Smooth muscle cell (in vitro differentiated cells): ENCODE data around the gene RIPOR2. TPM values are rescaled to one million over a fixed set of nuclear protein-coding genes. Genes with fewer than 3 reads are reported as not detected.

Experiments used
- DNase-seq: peaks from one replicate; lab custom pipeline; 2025; ENCODE audit not compliant: unreplicated experiment; lab: John Stamatoyannopoulos, UW
- H2AFZ ChIP-seq: fragments of 200-600 bp; sonication (generic); 2 replicates; pipeline ENCODE4 v1.6.0; 2016; ENCODE audit warnings: antibody characterized with exemption, low read depth, mild to moderate bottlenecking
- H3F3A ChIP-seq: fragments of 200-600 bp; sonication (generic); 2 replicates; pipeline ENCODE4 v1.6.0; 2017; ENCODE audit warnings: antibody characterized with exemption, low read depth
- H3K27ac ChIP-seq: fragments of 200-600 bp; sonication (generic); 2 replicates; pipeline ENCODE4 v1.5.1; 2016; ENCODE audit warnings: low read depth, mild to moderate bottlenecking
- H3K27me3 ChIP-seq: fragments of 200-600 bp; sonication (generic); 2 replicates; pipeline ENCODE4 v1.6.1; 2016; ENCODE audit warnings: low read depth, mild to moderate bottlenecking
- H3K36me3 ChIP-seq: fragments of 200-600 bp; sonication (generic); 2 replicates; pipeline ENCODE4 v1.5.1; 2016; ENCODE audit warnings: low read depth
- H3K4me1 ChIP-seq: fragments of 200-600 bp; sonication (generic); 2 replicates; pipeline ENCODE4 v1.5.1; 2016; ENCODE audit warnings: low read depth
- H3K4me2 ChIP-seq: fragments of 200-600 bp; sonication (generic); 2 replicates; pipeline ENCODE4 v1.6.0; 2016; ENCODE audit warnings: mild to moderate bottlenecking
- H3K4me3 ChIP-seq: fragments of 200-600 bp; sonication (generic); 2 replicates; pipeline ENCODE4 v1.5.1; 2016; ENCODE audit warnings: mild to moderate bottlenecking
- H3K79me2 ChIP-seq: fragments of 200-600 bp; sonication (generic); 2 replicates; pipeline ENCODE4 v1.6.0; 2016; ENCODE audit warnings: low read depth, mild to moderate bottlenecking
- H3K9ac ChIP-seq: fragments of 200-600 bp; sonication (generic); 2 replicates; pipeline ENCODE4 v1.6.0; 2016; ENCODE audit warnings: low read depth
- H3K9me3 ChIP-seq: fragments of 200-600 bp; sonication (generic); replicated peaks from 2 replicates; pipeline ENCODE4 v1.5.1; 2016; ENCODE audit warnings: low read depth
- H4K20me1 ChIP-seq: fragments of 200-600 bp; sonication (generic); 2 replicates; pipeline ENCODE4 v1.6.0; 2016; ENCODE audit warnings: low read depth
- WGBS: methylation state at CpG from one replicate; pipeline ENCODE4 v1.1.7; 2016; ENCODE audit warnings: low lambda C conversion rate; 5-methylcytosine and 5-hydroxymethylcytosine counted together
- polyA plus RNA-seq: library from polyadenylated mRNA; unstranded; fragments of >200 nt; fragmentation: Nextera tagmentation; extraction: Ambion mirVana; gene quantifications from 2 replicates; pipeline ENCODE4 v1.2.1, GENCODE V29; 2016
- total RNA-seq: library from RNA; depleted of rRNA; stranded (reverse); fragments of >200 nt; gene quantifications from 2 replicates; pipeline ENCODE4 v1.2.3, GENCODE V29; 2014
- TF ChIP-seq, protein P1 (sequence below): fragments of 200-600 bp; sonication (generic); IDR thresholded peaks from 2 replicates; pipeline ENCODE4 v1.5.1; 2017; ENCODE audit warnings: borderline replicate concordance, mild to moderate bottlenecking, antibody characterized with exemption; ENCODE audit not compliant: insufficient read depth, poor library complexity, severe bottlenecking

RIPOR2 gene
- total and polyA plus RNA-seq, 2 experiments from 2014 or later, result 2.3 to 5.6 TPM

GRCh38 chr6:24969343-24969860, 33.6 kb upstream of the RIPOR2 start:
- no peak overlapping the region for H3K9ac ChIP-seq
- no peaks in the 10 kb centered on the region for H3K4me1 ChIP-seq
- TF ChIP-seq, protein P1, sequence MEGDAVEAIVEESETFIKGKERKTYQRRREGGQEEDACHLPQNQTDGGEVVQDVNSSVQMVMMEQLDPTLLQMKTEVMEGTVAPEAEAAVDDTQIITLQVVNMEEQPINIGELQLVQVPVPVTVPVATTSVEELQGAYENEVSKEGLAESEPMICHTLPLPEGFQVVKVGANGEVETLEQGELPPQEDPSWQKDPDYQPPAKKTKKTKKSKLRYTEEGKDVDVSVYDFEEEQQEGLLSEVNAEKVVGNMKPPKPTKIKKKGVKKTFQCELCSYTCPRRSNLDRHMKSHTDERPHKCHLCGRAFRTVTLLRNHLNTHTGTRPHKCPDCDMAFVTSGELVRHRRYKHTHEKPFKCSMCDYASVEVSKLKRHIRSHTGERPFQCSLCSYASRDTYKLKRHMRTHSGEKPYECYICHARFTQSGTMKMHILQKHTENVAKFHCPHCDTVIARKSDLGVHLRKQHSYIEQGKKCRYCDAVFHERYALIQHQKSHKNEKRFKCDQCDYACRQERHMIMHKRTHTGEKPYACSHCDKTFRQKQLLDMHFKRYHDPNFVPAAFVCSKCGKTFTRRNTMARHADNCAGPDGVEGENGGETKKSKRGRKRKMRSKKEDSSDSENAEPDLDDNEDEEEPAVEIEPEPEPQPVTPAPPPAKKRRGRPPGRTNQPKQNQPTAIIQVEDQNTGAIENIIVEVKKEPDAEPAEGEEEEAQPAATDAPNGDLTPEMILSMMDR, result no peak
- no peak overlapping the region for H3K27ac ChIP-seq
- H4K20me1 ChIP-seq, result no peaks in the 10 kb centered on the region
- H3F3A ChIP-seq, result no peaks in the 10 kb centered on the region
- DNase-seq, result no peak
- no peak overlapping the region for H3K4me2 ChIP-seq
- no peaks in the 10 kb centered on the region for H3K9me3 ChIP-seq
- H3K36me3 ChIP-seq, result no peaks in the 10 kb centered on the region
- 93% methylated on average over 2 of the region's 2 CpGs for WGBS
- H2AFZ ChIP-seq, result no peak overlapping the region
- no peaks in the 10 kb centered on the region for H3K27me3 ChIP-seq
- H3K4me3 ChIP-seq, result no peak overlapping the region
- H3K79me2 ChIP-seq, result no peaks in the 10 kb centered on the region

GRCh38 chr6:24968783-24969182, 33.0 kb upstream of the RIPOR2 start:
- Histone ChIP-seq H3K27ac (no peak overlapping the region), H3K4me3 (no peak overlapping the region), H2AFZ (no peak overlapping the region), H3K27me3 (no peaks in the 10 kb centered on the region), H3K9me3 (no peaks in the 10 kb centered on the region), H4K20me1 (no peaks in the 10 kb centered on the region), H3K4me1 (no peaks in the 10 kb centered on the region), H3K79me2 (no peaks in the 10 kb centered on the region), H3K36me3 (no peaks in the 10 kb centered on the region), H3K4me2 (no peak overlapping the region), H3F3A (no peaks in the 10 kb centered on the region), H3K9ac (no peak overlapping the region)
- 84% methylated on average over 5 of the region's 5 CpGs for WGBS
- TF ChIP-seq, protein P1, result no peak
- no peak for DNase-seq

DNA sequence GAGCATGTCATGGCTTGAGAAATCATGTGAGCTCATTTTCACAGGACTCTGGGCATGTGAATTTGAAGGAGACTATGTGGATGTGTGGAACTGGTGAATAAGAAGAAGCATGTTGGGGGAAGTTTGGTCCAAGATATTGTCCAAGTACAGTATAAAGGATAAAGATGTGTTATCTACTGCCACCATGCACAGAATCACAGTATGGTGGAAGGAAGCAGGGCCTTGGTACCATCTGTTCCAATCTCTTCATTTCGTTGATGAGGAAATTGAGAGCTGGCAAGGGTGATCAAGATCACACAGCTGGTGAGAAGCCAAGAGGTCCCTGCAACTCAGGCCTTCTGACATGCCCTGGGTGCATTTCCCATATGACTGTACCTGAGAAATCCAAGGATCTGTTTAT, 31.5 kb upstream of the RIPOR2 start:
- H3K4me1 ChIP-seq, result no peaks in the 10 kb centered on the region
- H3K9ac ChIP-seq, result no peak overlapping the region
- DNase-seq, result no peak
- no peak overlapping the region for H3K4me2 ChIP-seq
- no peaks in the 10 kb centered on the region for H4K20me1 ChIP-seq
- TF ChIP-seq, protein P1, result no peak
- WGBS, result 93% methylated on average over 1 of the region's 1 CpG
- H3K9me3 ChIP-seq, result no peaks in the 10 kb centered on the region
- H3K79me2 ChIP-seq, result no peaks in the 10 kb centered on the region
- no peaks in the 10 kb centered on the region for H3K27me3 ChIP-seq
- H3K36me3 ChIP-seq, result no peaks in the 10 kb centered on the region
- no peak overlapping the region for H2AFZ ChIP-seq
- H3K27ac ChIP-seq, result no peak overlapping the region
- H3K4me3 ChIP-seq, result no peak overlapping the region
- no peaks in the 10 kb centered on the region for H3F3A ChIP-seq

GRCh38 chr6:24966381-24966780, 30.6 kb upstream of the RIPOR2 start:
- no peaks in the 10 kb centered on the region for H3K9me3 ChIP-seq
- H3K36me3 ChIP-seq, result no peaks in the 10 kb centered on the region
- no peak overlapping the region for H3K4me3 ChIP-seq
- no peak overlapping the region for H3K27ac ChIP-seq
- H3K4me2 ChIP-seq, result no peak overlapping the region
- no peaks in the 10 kb centered on the region for H3F3A ChIP-seq
- TF ChIP-seq, protein P1, result no peak
- H3K9ac ChIP-seq, result no peak overlapping the region
- H3K4me1 ChIP-seq, result no peaks in the 10 kb centered on the region
- WGBS, result 95% methylated on average over 4 of the region's 4 CpGs
- H4K20me1 ChIP-seq, result no peaks in the 10 kb centered on the region
- H3K27me3 ChIP-seq, result no peaks in the 10 kb centered on the region
- no peak for DNase-seq
- no peak overlapping the region for H2AFZ ChIP-seq
- no peaks in the 10 kb centered on the region for H3K79me2 ChIP-seq
